Kidney (tissue), 14 donors: ENCODE data around the gene GRM3. TPM values are rescaled to one million over a fixed set of nuclear protein-coding genes. Genes with fewer than 3 reads are reported as not detected.

Experiments
- DNase-seq, 5 donors: peaks; one replicate each; pipeline ENCODE4 v3.0.0-alpha.2; 2013 to 2020
- FAIRE-seq: peaks from 2 replicates; lab custom pipeline; 2012; peaks lifted over from hg19 to GRCh38; lab: Jason Lieb, UNC
- H3K27ac ChIP-seq, 2 donors: one replicate each; pipeline ENCODE4 v1.7.0; 2013; ENCODE audit warnings: low read depth in 2 of 2, low read length in 2 of 2, inconsistent platforms in 1 of 2
- H3K27me3 ChIP-seq: one replicate; pipeline ENCODE4 v1.7.1; 2013; ENCODE audit warnings: low read length, inconsistent platforms; ENCODE audit not compliant: control insufficient read depth, insufficient read depth
- H3K36me3 ChIP-seq, 3 donors: one replicate each; pipeline versions ENCODE4 v1.7.0 to v1.7.1; 2013; ENCODE audit warnings: low read length in 3 of 3, control low read depth in 1 of 3, inconsistent platforms in 1 of 3; ENCODE audit not compliant: insufficient read depth in 3 of 3, control insufficient read depth in 2 of 3
- H3K4me1 ChIP-seq, 3 donors: one replicate each; pipeline versions ENCODE4 v1.7.0 to v1.7.1; 2013; ENCODE audit warnings: low read length in 3 of 3, inconsistent platforms in 1 of 3, low read depth in 1 of 3; ENCODE audit not compliant: control insufficient read depth in 2 of 3, insufficient read depth in 2 of 3
- H3K4me3 ChIP-seq, 3 donors: one replicate each; pipeline versions ENCODE4 v1.7.0 to v1.8.1; 2013; ENCODE audit warnings: low read length in 3 of 3, control low read depth in 1 of 3, inconsistent platforms in 1 of 3
- H3K9ac ChIP-seq, 3 donors: one replicate each; pipeline versions ENCODE4 v1.7.0 to v1.7.1; 2013; ENCODE audit warnings: low read length in 3 of 3, control low read depth in 1 of 3, inconsistent platforms in 1 of 3
- H3K9me3 ChIP-seq, 3 donors: one replicate each; pipeline versions ENCODE4 v1.7.0 to v1.7.1; 2013; ENCODE audit warnings: low read length in 3 of 3, control low read depth in 1 of 3, inconsistent platforms in 1 of 3; ENCODE audit not compliant: control insufficient read depth in 2 of 3, insufficient read depth in 1 of 3
- CTCF ChIP-seq: IDR thresholded peaks from 3 replicates; pipeline ENCODE4 v1.5.1; 2012; ENCODE audit warnings: mild to moderate bottlenecking, moderate library complexity, borderline replicate concordance; ENCODE audit not compliant: insufficient read depth; ENCODE audit errors: extremely low read depth
- intact Hi-C: fragments of 100-400 bp; cut with DNase I; formaldehyde crosslinking; loops from one replicate; pipeline ENCODE4 v1.11.1; 2022
- polyA plus RNA-seq: library from polyadenylated mRNA; stranded (reverse); fragments of 350-450 nt; fragmentation: Illumina TruSeq; extraction: RNeasy Lipid Tissue Mini Kit (QIAGEN cat#74804); gene quantifications from one replicate; pipeline ENCODE4 v1.2.3, GENCODE V29; 2014; ENCODE audit warnings: low read depth, low replicate concordance; ENCODE audit not compliant: insufficient read depth
- total RNA-seq: library from RNA; stranded (reverse); fragmentation: NEBNext Ultra II Directional; extraction: Animal tissue kit (Norgen Biotek cat#: 25700); gene quantifications from one replicate; pipeline ENCODE4 v1.2.1, GENCODE V29; 2021
- donor health status: control.
- donor health status: control.
- donor health status: control.
- donor health status: control.
- donor health status: control.
- donor health status: DM: yes; HTN: yes; CAD: no.
- donor health status: Normal renal cell carcinoma (clear cell type).

GRM3 gene
- total and polyA plus RNA-seq, 2 donors from 2014 or later = not detected

- intact Hi-C loops = no loop called here
- H3K27me3 ChIP-seq = no peaks in the 10 kb centered on the region
- DNase-seq (no peak), FAIRE-seq (no peak)
- no peaks in the 10 kb centered on the region for H3K4me1 ChIP-seq
- no peak overlapping the region for H3K27ac ChIP-seq
- H3K9ac ChIP-seq = no peak overlapping the region
- H3K9me3 ChIP-seq = no peaks in the 10 kb centered on the region
- H3K36me3 ChIP-seq = no peaks in the 10 kb centered on the region
- TF ChIP-seq CTCF = no peak
- H3K4me3 ChIP-seq = no peak overlapping the region
Observed at GRCh38 chr7:86776136-86776535, 132.4 kb downstream of the GRM3 start.

- H3K27ac ChIP-seq = no peak overlapping the region
- no peak for TF ChIP-seq CTCF
- H3K36me3 ChIP-seq = no peaks in the 10 kb centered on the region
- H3K9ac ChIP-seq = no peak overlapping the region
- H3K4me1 ChIP-seq = no peaks in the 10 kb centered on the region
- H3K4me3 ChIP-seq = no peak overlapping the region
- no peak for FAIRE-seq
- no peaks in the 10 kb centered on the region for H3K9me3 ChIP-seq
- no peak for DNase-seq
- no peaks in the 10 kb centered on the region for H3K27me3 ChIP-seq
- intact Hi-C loops = no loop called here
Observed at GRCh38 chr7:86778271-86778670, 134.6 kb downstream of the GRM3 start.

GRCh38 chr7:86784765-86785164, 141.1 kb downstream of the GRM3 start:
- no peaks in the 10 kb centered on the region for H3K4me1 ChIP-seq
- H3K36me3 ChIP-seq = no peaks in the 10 kb centered on the region
- H3K4me3 ChIP-seq = no peak overlapping the region
- no peak overlapping the region for H3K27ac ChIP-seq
- H3K27me3 ChIP-seq = no peaks in the 10 kb centered on the region
- H3K9ac ChIP-seq = no peak overlapping the region
- no peak for TF ChIP-seq CTCF
- FAIRE-seq (no peak), DNase-seq (no peak)
- intact Hi-C loops = no loop called here
- no peaks in the 10 kb centered on the region for H3K9me3 ChIP-seq

GRCh38 chr7:86785641-86786040, 141.9 kb downstream of the GRM3 start:
- no peak overlapping the region for H3K27ac ChIP-seq
- H3K9me3 ChIP-seq = no peaks in the 10 kb centered on the region
- no peak for TF ChIP-seq CTCF
- no peak overlapping the region for H3K4me3 ChIP-seq
- no peak for DNase-seq
- no peaks in the 10 kb centered on the region for H3K4me1 ChIP-seq
- no peak for FAIRE-seq
- H3K27me3 ChIP-seq = no peaks in the 10 kb centered on the region
- intact Hi-C loops = no loop called here
- H3K9ac ChIP-seq = no peak overlapping the region
- H3K36me3 ChIP-seq = no peaks in the 10 kb centered on the region
